GM18870 (cell line): ENCODE measurements around the gene ZSWIM1.

Experiments used
- ATAC-seq: cut with Tn5 transposase; IDR thresholded peaks from one replicate; pipeline ENCODE4 v1.9.1; 2021; ENCODE audit warnings: moderate library complexity; ENCODE audit not compliant: unreplicated experiment

The ZSWIM1 gene

GRCh38 chr20:45907219-45907948 lies 26.4 kb downstream of the ZSWIM1 start:
- no peak for ATAC-seq

GRCh38 chr20:45908084-45908483 lies 27.1 kb downstream of the ZSWIM1 start:
- ATAC-seq, result no peak

DNA sequence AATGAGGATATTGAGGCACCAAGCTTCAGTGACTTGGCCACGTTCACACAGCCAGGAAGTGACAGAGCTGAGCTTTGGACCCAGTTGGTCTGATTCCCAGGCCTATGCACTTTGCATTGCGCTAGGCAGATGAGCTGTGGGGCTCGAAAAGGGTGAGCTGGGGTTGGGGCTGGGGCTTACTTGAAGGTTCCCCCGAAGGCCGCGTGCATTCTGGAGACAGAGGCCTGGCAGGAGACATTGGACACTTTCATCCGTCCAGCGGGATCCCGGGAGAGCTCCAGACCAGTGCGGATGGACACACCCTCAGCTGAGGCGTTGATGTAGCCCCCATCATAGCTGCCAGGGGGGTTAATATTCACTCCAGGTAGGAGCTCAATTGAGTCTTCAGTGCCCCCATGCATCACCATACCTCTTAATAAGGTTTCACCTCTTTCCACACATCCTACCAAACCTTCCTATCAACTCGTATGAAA lies 28.3 kb downstream of the ZSWIM1 start:
- ATAC-seq, result no peak

DNA sequence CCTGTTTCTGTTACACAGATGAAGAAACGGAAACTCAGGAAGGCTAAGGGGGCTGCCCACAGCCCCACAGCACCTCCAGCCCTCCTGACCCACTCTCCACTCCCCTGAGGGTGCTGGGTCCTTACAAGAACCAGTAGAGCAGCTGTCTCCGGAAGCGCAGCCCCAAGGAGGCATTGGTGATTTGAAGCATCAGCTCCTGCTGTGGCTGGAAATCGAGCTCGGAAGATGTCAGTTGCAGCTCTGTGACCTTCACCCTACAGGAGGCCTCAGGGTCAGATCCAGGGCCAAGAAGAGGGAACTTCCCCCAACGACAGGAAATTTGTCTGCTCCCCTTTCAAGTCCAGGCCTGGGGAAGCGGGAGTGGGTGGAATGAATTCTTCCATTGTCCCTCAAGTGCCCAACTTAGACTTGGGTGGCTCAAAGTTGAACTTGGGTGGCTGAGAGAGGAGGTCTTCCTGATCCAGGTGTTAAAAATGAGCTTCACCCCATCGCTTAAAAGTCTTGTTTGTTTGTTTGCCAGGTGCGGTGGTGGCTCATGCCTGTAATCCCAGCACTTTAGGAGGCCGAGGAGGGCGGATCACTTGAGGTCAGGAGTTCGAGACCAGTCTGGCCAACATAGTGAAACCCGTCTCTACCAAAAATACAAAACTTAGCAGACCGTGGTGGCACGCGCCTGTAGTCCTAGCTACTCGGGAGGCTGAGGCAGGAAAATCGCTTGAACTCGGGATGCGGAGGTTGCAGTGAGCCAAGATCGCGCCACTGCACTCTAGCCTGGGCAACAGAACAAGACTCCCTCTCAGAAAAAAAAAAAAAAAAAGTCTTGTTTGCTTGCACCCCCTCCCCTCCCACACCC lies 29.0 kb downstream of the ZSWIM1 start:
- no peak for ATAC-seq

DNA sequence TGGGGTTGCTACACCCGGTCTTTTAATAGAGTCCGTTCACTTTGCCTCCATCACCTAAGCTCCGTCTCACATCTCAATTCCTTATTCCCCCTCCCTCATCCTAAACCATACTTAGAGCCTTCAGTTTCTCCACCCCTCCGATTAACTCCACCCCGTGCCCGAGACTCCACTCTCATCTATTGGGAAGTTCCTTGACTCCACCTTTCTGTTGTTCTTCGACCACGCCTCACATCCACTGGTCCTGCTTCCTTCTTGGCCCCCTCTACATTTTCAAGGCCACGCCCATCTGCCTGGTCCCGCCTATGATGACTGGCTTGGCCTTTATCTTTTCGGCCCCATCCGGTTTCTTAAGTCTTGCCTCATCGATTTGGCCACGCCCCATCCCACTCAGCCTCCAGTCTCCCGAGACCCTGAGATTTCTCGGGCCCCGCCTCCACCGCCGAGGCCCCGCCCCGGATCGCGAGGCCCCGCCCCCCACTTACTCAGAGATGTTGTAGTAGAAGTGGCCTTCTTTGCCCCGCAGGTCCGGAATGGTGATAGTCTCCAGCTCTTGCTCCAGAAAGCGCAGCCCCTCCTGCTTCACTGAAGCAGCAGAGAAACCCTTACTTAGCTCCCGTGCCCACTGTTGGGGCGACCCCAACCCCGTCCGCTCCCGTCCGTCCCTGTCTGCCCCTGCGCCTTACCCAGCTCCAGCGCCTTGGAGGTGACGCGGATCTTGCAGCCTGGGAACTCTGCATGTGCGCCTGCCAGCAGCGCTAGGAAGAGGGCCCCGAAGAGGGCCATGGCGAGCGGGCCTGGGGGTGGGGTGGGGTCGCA lies 29.9 kb downstream of the ZSWIM1 start:
- ATAC-seq, result peak; percentile 85

DNA sequence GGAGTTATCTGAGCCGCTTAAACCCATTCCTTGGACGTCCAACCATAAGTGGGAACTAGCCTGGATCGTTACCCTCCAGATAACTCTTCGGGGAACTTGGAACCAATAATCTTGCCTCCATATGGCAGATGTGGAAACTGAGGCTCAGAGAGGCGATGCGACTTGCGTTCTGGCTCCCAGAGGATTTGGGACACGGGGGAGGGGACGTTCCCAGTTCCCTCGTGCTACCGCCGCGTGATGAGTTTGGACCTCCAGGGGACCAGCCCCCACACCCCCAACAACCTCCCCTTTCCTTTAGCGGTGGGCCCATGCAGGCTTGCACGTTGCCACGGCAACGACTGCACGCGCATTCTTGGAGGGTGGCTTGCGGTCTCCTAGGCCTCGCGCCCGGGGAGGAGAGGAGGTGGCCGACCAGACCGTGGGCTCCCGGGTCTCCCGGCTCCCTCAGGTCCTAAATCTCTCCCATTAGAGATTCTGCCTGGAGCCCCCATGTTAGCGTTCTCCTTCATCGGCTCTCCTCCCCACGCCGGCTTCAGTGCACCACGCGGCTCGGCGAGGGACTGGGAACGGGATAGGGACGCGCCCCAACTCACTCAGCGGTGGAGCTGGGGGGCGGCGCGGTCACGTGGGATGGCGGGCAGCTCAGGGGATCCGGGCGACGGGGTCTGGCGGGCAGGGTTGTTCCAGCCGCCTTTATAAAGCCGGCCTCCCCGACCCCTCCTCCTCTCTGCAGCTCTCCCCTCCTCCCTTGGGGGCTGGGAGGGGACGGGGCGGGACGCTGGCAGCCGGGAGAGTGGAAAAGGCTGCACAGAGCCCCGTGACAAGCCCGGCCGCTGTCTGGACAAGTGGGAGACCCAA lies 30.7 kb downstream of the ZSWIM1 start, which contains the start of gene PLTP:
TSS of gene PLTP (minus strand) at position 670 of the 858 bp plus-strand sequence. CDS start 703 bp downstream, outside the sequence.
- ATAC-seq, result no peak

GRCh38 chr20:45912344-45912682 lies 31.3 kb downstream of the ZSWIM1 start:
- ATAC-seq, result no peak

DNA sequence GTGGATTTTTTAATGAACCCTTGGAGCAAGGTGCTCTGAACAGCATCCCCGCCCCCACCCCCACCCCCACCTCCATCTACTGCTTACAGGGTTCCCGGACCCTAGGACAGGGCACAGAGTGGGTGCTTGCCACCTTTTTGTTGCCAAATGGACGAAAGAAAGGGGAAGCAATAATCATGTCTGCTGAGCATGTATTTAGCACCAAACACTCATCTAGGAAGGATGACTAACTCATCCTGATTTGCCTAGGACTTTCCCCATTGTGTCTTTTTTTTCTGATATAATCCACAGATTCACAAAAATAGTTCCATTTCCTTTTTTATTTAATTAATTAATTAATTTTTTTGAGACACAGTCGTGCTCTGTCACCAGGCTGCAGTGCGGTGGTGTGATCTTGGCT lies 32.1 kb downstream of the ZSWIM1 start:
- no peak for ATAC-seq

DNA sequence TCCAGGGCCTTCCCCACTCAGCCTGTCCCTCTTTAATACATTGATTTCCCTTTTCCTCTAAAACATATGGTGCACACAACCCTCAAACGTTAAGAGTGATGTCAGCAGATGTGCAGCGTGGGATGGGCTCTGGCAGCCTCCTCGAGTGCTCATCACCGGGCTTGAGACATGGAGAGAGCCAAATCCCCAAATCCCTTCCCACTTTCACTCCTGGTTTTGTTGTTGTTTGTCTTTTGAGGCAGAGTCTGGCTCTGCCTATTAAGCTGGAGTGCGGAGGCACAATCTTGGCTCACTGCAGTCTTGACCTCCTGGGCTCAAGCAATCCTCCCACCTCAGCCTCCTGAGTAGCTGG lies 36.7 kb downstream of the ZSWIM1 start:
- no peak for ATAC-seq

GRCh38 chr20:45918182-45918737 lies 37.2 kb downstream of the ZSWIM1 start:
- no peak for ATAC-seq

- no peak for ATAC-seq
These were observed 37.9 kb downstream of the ZSWIM1 start for GRCh38 chr20:45918779-45919537.

DNA sequence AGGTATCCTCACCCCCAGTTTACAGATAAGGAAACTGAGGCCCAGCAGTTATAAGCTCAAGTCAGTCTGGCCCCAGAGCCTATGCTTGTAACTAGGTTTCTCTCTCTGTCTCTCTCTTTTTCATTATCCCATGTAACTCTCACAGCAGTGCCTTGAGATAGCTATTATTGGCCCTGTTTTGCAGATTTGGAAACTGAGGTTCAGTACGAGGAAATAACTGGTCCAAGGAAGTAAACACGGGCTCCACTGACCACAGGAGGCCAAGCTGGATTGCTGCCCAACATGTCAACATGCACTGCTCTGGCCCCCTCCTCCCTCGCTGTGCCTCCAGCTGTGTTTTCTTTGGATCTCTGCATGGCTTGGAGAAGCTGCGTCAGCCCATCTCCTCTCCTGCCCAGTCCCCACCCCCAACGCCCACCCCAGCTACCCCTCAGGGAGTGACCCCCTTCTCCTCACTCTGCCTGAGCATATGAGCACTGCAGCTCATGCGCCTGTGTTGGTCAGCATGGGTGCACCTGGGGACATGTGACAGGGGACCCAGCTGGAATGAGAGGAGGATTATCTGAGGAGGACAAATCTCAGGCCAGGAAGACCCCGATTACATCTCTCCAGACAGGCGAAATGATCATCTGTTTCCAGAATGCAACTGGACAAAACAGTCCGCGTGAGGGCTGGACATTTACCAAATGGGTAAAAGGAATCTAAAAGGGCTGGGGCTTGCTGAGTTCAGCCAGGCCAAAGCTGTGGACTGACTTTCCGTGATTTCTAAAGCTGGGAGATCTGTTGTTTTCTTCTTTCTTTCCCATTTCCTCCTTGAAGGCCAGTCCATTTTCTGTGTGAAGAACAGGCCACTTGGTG lies 38.7 kb downstream of the ZSWIM1 start:
- no peak for ATAC-seq

DNA sequence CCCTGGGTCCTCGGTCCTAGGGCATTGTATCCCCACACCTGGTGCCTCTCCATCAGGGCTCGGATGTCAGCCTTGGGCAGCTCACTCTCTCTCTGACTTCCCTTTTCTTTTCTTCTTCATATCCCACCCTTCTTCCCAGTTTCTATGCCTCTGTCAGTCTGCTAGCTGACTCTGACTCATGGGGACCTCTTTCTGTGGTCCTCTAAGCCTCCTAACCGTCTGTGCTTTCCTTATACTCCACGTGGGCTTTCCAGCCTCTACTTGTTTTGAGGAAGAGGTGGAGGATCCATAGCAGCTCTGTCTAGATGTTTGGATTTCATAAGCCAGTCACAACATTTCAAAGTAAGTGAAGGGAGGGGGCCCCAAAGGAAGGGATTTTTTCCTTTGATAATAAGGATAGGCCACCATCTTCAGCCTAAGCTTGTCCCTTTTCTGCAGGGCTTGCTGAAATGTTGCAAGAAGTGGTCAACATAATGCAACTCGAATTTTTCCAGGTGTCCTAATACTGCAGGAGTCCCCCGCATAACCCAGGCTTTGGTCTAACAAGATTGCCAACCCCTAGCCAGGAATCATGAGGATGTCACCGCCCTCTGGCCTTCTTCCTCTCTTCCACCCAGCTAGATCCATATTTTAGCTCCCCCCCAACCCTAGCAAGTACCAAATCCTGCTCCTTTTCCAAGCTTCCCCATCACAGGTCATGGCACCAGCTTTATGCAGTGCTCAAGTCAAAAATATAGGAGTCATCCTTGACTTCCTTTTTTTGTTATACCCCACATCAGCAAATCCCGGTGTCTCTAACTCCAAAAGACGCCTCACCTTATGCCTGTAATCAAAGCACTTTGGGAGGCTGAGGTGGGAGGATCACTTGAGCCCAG lies 39.7 kb downstream of the ZSWIM1 start:
- no peak for ATAC-seq

DNA sequence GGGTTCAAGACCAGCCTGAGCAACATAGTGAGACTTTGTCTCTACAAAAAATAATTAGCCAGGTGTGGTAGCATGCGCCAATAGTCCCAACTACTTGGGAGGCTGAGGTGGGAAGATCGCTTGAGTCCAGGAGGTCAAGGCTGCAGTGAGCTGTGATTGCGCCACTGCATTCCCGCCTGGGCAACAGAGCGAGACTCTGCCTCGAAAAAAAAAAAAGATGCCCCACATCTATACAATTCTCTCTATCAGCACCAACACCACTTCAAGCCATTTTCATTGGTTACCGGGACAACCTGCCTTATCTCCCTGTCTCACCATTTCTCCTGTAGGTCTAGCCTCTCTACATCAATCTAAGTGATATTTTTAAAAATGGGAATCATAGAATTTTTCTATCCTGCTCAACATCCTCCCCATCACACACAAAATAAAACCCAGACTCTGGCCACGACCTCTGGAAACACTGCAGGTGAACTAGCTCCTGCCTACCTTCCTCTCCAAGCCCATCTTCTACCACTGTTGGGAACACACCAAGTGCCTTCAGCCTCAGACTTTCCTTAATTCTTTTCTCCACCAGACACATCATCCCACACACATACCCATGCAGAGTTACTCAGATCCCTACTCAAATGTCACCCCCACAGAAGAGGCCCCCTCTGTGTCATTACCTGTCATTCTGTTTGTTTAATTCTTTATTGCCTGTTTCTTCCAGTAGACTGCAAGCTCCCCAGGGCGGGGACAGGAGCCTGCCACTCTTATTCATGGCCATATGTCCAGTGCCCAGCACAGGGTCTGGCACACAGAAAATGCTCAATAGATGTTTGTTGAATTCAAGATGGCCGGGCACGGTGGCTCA lies 40.5 kb downstream of the ZSWIM1 start:
- no peak for ATAC-seq

GRCh38 chr20:45924391-45925261 lies 43.6 kb downstream of the ZSWIM1 start:
- no peak for ATAC-seq
